ENCODE data around the gene G0S2.
A peak's percentile ranks its signal among the peaks of the same experiment; 100 is the strongest.

G0S2 gene

GRCh38 chr1:209627027-209627731 is 48.0 kb upstream of the G0S2 start:
- H3K9me3 ChIP-seq (ENCODE audit: control insufficient read depth, insufficient read depth, low read depth, low read length): no peaks in the 10 kb centered on the region
- H3K36me3 ChIP-seq (ENCODE audit: control insufficient read depth in 2 of 2, insufficient read depth in 1 of 2, low read length in 2 of 2): no peaks in the 10 kb centered on the region
- H3K27ac ChIP-seq (ENCODE audit: extremely low read depth, low read depth, low read length): no peak overlapping the region
- POLR2A ChIA-PET: no interaction called here
- CTCF ChIA-PET: interaction anchor here (0.6 to 2.1 kb wide), 31 partner anchors 8 to 233 kb away, joined by 3 to 16 read pairs (median 5); partner anchors contain the start of genes CAMK1G and LAMB3
- H3K4me3 ChIP-seq (ENCODE audit: low read depth, low read length): no peak overlapping the region
- H3K4me1 ChIP-seq (ENCODE audit: control insufficient read depth, insufficient read depth, low read length): no peaks in the 10 kb centered on the region
- TF ChIP-seq ZNF155 (tag by site-specific recombination; IDR thresholded peaks at IDR 0.05) (no peak), ZNF521 (tag by site-specific recombination; IDR thresholded peaks at IDR 0.05) (no peak), ZBTB17 (tag by site-specific recombination; IDR thresholded peaks at IDR 0.05) (no peak), GLIS1 (tag by site-specific recombination; IDR thresholded peaks at IDR 0.05) (peak; percentile 49), SP2 (tag by site-specific recombination; IDR thresholded peaks at IDR 0.05) (no peak), ZNF335 (tag by site-specific recombination; conservative IDR thresholded peaks at IDR 0.05) (peak; percentile 57), FEZF1 (tag by site-specific recombination; IDR thresholded peaks at IDR 0.05) (0 out of 2 replicates have a peak, but pooled peaks have one; percentile 24), SP7 (tag by site-specific recombination; IDR thresholded peaks at IDR 0.05) (no peak), GLIS2 (tag by site-specific recombination; IDR thresholded peaks at IDR 0.05) (peak; percentile 68; the same call in 1 of the 2 replicates)
- TF ChIP-seq, protein P1, sequence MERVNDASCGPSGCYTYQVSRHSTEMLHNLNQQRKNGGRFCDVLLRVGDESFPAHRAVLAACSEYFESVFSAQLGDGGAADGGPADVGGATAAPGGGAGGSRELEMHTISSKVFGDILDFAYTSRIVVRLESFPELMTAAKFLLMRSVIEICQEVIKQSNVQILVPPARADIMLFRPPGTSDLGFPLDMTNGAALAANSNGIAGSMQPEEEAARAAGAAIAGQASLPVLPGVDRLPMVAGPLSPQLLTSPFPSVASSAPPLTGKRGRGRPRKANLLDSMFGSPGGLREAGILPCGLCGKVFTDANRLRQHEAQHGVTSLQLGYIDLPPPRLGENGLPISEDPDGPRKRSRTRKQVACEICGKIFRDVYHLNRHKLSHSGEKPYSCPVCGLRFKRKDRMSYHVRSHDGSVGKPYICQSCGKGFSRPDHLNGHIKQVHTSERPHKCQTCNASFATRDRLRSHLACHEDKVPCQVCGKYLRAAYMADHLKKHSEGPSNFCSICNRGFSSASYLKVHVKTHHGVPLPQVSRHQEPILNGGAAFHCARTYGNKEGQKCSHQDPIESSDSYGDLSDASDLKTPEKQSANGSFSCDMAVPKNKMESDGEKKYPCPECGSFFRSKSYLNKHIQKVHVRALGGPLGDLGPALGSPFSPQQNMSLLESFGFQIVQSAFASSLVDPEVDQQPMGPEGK (tag by site-specific recombination; IDR thresholded peaks at IDR 0.05): 0 out of 2 replicates have a peak, but pooled peaks have one; percentile 19
- TF ChIP-seq, protein P2, sequence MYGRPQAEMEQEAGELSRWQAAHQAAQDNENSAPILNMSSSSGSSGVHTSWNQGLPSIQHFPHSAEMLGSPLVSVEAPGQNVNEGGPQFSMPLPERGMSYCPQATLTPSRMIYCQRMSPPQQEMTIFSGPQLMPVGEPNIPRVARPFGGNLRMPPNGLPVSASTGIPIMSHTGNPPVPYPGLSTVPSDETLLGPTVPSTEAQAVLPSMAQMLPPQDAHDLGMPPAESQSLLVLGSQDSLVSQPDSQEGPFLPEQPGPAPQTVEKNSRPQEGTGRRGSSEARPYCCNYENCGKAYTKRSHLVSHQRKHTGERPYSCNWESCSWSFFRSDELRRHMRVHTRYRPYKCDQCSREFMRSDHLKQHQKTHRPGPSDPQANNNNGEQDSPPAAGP (tag by site-specific recombination; IDR thresholded peaks at IDR 0.05): peak; percentile 62; the same call in 1 of the 2 replicates

DNA sequence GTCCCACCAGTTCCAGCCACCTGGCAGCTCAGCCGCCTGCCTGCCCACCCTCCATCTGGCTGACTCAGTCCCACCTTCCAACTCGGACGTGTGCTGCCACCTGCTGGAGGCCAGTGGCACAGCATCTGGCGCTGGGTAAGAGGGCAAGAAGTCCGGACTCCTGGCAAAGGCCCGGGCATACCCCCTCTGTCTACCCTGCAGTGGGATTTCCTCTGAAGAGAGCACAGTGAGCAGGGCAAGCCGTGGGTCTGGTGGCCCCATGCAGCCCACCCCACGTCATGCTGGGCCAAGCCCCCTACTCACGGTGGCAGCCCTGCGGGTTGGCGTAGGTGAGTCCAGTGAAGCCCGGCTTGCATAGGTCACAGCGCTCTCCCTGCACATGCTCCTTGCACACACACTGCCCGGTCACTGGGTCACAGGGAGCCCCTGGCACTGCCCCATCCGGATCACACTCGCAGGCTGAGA is 47.4 kb upstream of the G0S2 start:
- Histone ChIP-seq H3K9me3 (ENCODE audit: control insufficient read depth, insufficient read depth, low read depth, low read length) (no peaks in the 10 kb centered on the region), H3K27ac (ENCODE audit: extremely low read depth, low read depth, low read length) (no peak overlapping the region), H3K4me3 (ENCODE audit: low read depth, low read length) (no peak overlapping the region), H3K36me3 (ENCODE audit: control insufficient read depth in 2 of 2, insufficient read depth in 1 of 2, low read length in 2 of 2) (no peaks in the 10 kb centered on the region), H3K4me1 (ENCODE audit: control insufficient read depth, insufficient read depth, low read length) (no peaks in the 10 kb centered on the region)
- POLR2A ChIA-PET: no interaction called here
- CTCF ChIA-PET: interaction anchor here (0.6 to 3.7 kb wide), 31 partner anchors 9 to 190 kb away, joined by 3 to 16 read pairs (median 5); partner anchors contain the start of genes CAMK1G and LAMB3
- TF ChIP-seq ZNF529 (tag by site-specific recombination; IDR thresholded peaks at IDR 0.05; ENCODE audit: insufficient replicate concordance) (no peak), ZFHX2 (tag by site-specific recombination; conservative IDR thresholded peaks at IDR 0.05) (0 out of 2 replicates have a peak, but pooled peaks have one; percentile 8), ZIC2 (tag by site-specific recombination; IDR thresholded peaks at IDR 0.05) (peak; percentile 82), SP7 (tag by site-specific recombination; IDR thresholded peaks at IDR 0.05) (0 out of 2 replicates have a peak, but pooled peaks have one; percentile 16), ZNF837 (tag by site-specific recombination; IDR thresholded peaks at IDR 0.05) (no peak), ZNF24 (tag by site-specific recombination; IDR thresholded peaks at IDR 0.05) (no peak), ELK4 (IDR thresholded peaks at IDR 0.05; ENCODE audit: borderline replicate concordance, low read depth, low read length) (no peak), ZNF600 (tag by site-specific recombination; IDR thresholded peaks at IDR 0.05) (peak; percentile 41; the same call in 1 of the 2 replicates), EGR2 (tag by site-specific recombination; IDR thresholded peaks at IDR 0.05; ENCODE audit: low read depth) (0 out of 2 replicates have a peak, but pooled peaks have one; percentile 6), ZNF335 (tag by site-specific recombination; conservative IDR thresholded peaks at IDR 0.05) (0 out of 2 replicates have a peak, but pooled peaks have one; percentile 1), ZNF37A (tag by site-specific recombination; IDR thresholded peaks at IDR 0.05) (no peak), ZNF660 (tag by site-specific recombination; IDR thresholded peaks at IDR 0.05) (peak; percentile 44; the same call in 1 of the 2 replicates), ZNF707 (tag by site-specific recombination; IDR thresholded peaks at IDR 0.05) (no peak), ZBTB21 (tag by site-specific recombination; IDR thresholded peaks at IDR 0.05) (no peak), ZNF654 (tag by site-specific recombination; IDR thresholded peaks at IDR 0.05; ENCODE audit: low read depth) (peak; percentile 70)
- TF ChIP-seq, protein P3, sequence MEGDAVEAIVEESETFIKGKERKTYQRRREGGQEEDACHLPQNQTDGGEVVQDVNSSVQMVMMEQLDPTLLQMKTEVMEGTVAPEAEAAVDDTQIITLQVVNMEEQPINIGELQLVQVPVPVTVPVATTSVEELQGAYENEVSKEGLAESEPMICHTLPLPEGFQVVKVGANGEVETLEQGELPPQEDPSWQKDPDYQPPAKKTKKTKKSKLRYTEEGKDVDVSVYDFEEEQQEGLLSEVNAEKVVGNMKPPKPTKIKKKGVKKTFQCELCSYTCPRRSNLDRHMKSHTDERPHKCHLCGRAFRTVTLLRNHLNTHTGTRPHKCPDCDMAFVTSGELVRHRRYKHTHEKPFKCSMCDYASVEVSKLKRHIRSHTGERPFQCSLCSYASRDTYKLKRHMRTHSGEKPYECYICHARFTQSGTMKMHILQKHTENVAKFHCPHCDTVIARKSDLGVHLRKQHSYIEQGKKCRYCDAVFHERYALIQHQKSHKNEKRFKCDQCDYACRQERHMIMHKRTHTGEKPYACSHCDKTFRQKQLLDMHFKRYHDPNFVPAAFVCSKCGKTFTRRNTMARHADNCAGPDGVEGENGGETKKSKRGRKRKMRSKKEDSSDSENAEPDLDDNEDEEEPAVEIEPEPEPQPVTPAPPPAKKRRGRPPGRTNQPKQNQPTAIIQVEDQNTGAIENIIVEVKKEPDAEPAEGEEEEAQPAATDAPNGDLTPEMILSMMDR (tag by site-specific recombination; IDR thresholded peaks at IDR 0.05): peak; percentile 90
- TF ChIP-seq, protein P4, sequence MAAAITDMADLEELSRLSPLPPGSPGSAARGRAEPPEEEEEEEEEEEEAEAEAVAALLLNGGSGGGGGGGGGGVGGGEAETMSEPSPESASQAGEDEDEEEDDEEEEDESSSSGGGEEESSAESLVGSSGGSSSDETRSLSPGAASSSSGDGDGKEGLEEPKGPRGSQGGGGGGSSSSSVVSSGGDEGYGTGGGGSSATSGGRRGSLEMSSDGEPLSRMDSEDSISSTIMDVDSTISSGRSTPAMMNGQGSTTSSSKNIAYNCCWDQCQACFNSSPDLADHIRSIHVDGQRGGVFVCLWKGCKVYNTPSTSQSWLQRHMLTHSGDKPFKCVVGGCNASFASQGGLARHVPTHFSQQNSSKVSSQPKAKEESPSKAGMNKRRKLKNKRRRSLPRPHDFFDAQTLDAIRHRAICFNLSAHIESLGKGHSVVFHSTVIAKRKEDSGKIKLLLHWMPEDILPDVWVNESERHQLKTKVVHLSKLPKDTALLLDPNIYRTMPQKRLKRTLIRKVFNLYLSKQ (tag by site-specific recombination; IDR thresholded peaks at IDR 0.05; ENCODE audit: borderline replicate concordance): no peak
